Fibroblast of peridontal ligament (primary cell): ENCODE results near the gene ANKUB1.

ENCODE experiments used
- DNase-seq: peaks from one replicate; pipeline ENCODE4 v3.0.0-alpha.2; 2010; ENCODE audit errors: extremely low read depth

The ANKUB1 gene

GRCh38 chr3:149763565-149764195 lies 28.7 kb downstream of the ANKUB1 start:
- no peak for DNase-seq

- no peak for DNase-seq
Measured at GRCh38 chr3:149753717-149754116, 38.6 kb downstream of the ANKUB1 start.

- no peak for DNase-seq
Measured at GRCh38 chr3:149752788-149753136, 39.6 kb downstream of the ANKUB1 start.

GRCh38 chr3:149752051-149752787 lies 40.1 kb downstream of the ANKUB1 start, which contains the start of gene COMMD2:
TSS of gene COMMD2 (minus strand) at chr3:149752489. CDS start at chr3:149752444, 45 bp downstream.
- peak; percentile 83 for DNase-seq

- no peak for DNase-seq
Measured at GRCh38 chr3:149751551-149751950, 40.8 kb downstream of the ANKUB1 start.

- no peak for DNase-seq
Measured at GRCh38 chr3:149744606-149745005, 47.7 kb downstream of the ANKUB1 start.

DNA sequence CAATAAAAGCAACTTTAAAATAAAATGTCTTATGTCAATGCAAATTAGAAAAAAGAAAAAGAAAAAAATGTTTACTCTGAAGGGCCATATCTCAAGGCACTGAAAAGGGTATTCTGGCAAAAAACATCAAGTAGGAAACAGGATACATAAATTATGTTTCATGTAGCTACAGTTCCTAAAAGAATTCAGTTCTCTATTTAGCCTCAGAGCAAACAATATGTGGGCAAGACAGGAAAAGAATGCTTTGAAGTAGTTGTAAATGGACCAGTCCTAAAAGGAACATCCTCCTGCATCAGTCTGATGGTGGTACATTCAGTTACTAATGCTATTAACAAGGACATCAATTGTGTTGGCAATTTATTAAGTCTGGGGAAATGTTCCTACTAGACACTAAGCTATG lies 48.2 kb downstream of the ANKUB1 start:
- DNase-seq, result no peak

DNA sequence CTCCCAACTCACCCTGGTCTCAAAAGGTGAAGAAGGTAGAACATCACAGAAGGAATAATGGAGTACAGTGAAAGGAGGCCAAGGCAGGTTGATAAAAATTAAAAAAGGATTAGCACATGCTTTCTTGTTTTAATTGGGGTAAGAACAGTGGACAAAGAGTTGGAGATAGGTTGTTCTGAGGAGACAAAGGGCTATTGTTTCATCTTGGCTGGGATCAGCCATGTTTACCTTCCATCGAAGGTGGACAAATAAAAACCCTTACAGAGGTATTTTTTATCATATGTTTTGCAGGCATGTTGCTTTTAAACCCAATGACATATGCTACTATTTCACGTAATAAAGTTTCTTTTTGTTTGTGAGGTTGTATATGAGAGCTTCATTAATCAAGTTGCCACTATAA lies 53.0 kb downstream of the ANKUB1 start:
- no peak for DNase-seq

DNA sequence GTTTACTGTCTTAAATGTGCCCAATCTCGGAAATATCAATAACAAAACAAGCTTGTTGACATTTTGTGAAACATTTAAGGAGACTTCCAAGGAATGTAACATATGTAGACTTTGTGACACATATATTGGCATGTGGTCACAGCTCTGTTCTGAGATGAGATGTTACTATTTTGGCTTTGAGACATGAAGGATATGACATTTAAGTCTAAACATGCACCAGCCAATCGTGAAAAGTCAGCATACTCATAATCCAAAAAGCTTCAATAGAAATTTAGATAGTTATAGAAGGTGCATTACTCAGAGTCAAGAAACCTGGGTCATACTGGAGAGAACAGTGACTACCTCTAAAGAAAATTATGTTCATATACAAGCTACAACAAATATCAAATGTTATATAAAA lies 53.5 kb downstream of the ANKUB1 start:
- no peak for DNase-seq

- DNase-seq, result no peak
Measured at GRCh38 chr3:149736953-149737205, 55.5 kb downstream of the ANKUB1 start.

GRCh38 chr3:149736175-149736952 lies 56.0 kb downstream of the ANKUB1 start:
- peak; percentile 67 for DNase-seq

DNA sequence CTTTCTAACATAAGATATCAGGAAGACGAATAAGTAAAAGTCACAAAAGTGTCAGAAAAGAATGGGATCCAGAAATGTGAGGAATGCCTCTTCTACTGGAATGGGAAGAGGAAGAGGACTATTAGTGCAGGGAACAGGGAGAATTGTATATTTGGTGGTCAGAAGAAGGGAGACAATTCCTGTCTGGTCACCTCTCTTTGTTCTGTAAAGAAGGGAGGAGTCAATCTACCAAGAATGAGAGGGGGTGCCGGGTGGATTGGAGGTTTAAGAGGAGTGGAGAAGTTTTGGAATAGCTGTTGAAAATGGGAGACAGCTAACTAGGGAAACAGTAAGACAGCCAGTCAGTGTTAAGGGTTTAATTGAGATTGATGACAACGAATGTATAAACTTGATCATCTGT lies 60.1 kb downstream of the ANKUB1 start:
- DNase-seq, result no peak

- no peak for DNase-seq
Measured at GRCh38 chr3:149727656-149728055, 64.7 kb downstream of the ANKUB1 start.

GRCh38 chr3:149726716-149727407 lies 65.5 kb downstream of the ANKUB1 start:
- peak; percentile 73 for DNase-seq

DNA sequence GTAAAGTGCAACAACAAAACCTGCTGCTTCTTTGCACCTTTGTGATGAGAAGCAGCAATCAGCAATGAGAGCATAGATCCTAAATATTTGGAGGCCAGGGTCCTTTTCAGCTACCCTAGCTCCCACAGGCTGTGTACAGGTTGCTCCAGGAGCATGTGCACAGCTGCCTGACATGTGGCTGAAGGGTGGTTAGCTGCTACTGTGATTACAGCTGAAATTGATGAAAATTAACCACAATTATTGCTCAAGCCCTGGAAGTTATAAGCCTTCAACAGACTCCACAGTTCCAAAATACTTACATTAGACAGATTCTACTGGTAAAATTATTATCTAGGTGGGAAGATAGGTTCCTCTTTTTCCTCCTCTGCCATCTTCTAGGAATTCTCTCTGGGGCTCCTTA lies 68.6 kb downstream of the ANKUB1 start:
- peak; percentile 41 for DNase-seq

DNA sequence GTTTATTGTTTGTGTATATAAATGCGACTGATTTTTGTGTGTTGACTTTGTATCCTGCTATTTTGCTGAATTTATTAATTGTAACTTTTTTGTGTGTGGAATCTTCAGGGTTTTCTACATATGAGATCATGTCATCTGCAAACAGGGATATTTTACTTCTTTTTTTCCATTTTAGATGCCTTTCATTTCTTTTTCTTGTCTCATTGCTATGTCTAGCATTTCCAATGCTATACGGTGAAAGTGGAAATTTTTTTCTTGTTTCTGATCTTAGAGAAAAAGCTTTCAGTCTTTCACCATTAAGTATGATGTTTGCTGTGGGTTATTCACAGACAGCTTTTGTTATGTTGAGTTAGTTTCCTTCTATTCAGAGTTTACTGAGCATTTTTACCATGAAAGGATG lies 71.4 kb downstream of the ANKUB1 start:
- DNase-seq, result no peak

GRCh38 chr3:149717391-149718056 lies 74.8 kb downstream of the ANKUB1 start:
- peak; percentile 92 for DNase-seq

DNA sequence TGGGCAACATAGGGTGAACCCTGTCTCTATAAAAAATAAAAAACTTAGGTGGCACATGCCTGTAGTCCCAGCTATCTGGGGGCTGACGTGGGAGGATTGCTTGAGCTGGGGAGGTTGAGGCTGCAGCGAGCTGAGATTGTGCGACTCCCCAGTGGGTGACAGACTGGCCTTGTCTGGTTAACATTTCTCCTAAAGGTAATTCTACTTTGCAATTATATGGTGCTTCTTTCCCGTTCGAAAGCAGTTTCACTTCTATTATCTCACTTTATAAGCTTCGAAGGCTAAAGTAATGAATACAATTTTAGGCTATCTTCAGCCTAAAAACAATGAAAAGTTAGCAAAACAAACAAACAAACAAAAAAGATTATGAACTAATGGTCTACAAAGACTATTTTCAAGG lies 75.4 kb downstream of the ANKUB1 start:
- DNase-seq, result no peak

DNA sequence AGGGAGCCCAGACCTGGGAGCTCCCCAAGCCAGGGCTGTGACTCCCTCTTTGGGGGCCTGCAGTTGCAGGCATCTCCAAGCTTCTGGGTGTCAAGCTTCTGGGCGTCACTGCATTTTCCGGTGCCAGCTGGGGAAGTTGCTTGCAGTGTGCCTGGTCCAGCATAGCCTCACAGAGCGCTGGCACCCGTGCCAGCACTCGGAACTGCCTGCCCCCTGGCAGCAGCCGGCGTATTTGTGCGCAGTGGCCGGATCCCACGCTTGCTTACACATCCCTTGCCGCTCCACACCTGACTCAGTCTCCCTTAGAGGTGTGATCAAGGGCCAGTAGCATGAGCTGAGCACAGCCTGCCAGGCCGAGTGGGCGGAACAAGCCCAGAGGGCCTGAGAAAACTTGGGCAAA lies 77.1 kb downstream of the ANKUB1 start:
- no peak for DNase-seq

DNA sequence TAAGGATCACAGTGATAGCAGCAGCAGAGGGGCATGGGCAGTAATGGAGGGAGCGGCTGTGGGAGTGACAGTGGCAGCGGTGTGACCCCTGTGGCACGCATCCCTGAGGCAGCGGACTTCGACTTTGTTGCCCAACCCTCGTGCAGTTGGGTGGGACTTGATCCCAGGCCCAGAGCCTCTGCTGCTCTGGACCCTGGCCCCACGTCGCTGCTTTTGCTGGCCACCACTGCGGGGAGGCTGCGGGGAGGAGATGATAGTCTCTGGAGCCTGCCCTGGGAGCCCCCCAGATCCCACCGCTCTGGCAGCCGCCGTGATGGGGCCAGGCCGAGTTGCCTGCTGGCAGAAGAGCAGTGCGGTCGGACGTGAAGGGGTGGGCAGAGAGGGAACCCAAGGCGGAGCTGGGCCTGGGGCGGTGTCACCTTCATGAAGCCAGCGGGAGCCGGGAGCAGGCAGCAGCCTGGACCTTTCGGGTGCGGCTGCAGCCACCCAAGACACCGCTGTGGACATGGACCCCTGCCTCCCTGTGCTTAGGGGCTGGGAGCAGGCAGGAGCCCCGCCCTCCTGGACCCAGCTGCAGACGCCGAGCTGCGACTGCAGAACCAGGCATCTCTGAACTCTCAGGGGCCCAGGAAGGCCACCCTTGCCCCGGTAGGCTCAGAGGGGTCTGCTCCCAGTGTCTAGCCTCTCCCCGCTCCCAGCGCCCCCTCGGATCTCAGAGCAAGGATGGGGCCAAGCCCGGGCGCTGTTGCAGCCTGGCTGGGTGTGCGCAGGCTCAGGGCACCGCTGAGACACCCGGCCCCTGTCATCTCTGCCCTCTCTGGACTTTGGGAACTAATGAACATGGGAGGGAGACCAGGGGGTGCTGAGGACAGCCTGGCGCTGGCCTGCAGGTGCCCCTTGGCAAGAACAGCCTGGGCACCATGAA lies 78.4 kb downstream of the ANKUB1 start:
- no peak for DNase-seq
